GM18520 (cell line): Measurements from ENCODE around the gene TRA2A.
"Not testable (repeated sequence)": the region's sequence is repeated elsewhere in the genome, so short reads cannot be mapped to it uniquely, and the experiment has no call there.

Source experiments
- ATAC-seq: cut with Tn5 transposase; IDR thresholded peaks from one replicate; pipeline ENCODE4 v1.9.1; 2021; ENCODE audit not compliant: unreplicated experiment

TRA2A gene

DNA sequence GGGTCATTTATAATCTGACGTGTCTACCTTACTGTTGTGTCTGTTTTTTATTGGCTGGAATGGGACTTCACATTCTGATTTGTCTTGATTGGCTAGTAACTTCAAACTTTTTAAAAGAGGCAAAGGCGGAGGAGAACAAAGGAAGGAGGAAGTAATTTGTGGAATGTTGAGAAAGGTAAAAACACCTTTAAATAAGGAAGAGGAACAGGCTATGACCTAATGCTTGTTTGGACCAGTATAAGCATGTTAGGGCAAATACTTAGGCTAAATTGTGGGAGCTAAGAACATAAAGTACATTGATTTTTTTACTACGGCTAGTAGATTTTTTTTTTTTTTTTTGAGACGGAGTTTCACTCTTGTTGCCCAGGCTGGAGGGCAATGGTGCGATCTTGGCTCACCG lies 18.0 kb downstream of the TRA2A start:
- ATAC-seq, result not testable (repeated sequence)

DNA sequence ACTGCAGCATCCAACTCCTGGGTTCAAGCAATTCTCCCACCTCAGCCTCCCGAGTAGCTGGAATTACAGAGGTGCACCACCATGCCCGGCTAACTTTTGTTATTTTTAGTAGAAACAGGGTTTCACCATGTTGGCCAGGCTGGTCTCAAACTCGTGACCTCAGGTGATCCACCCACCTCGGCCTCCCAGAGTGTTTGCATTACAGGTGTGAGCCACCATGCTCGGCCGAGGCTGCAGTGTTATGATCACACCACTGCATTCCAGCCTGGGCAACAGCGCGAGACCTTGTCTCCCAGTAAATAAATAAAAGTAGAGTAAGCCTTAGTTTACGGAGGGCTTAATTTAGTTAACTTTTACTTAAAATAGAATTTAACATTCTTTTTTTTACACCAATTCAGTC lies 37.8 kb downstream of the TRA2A start:
- ATAC-seq, result no peak

DNA sequence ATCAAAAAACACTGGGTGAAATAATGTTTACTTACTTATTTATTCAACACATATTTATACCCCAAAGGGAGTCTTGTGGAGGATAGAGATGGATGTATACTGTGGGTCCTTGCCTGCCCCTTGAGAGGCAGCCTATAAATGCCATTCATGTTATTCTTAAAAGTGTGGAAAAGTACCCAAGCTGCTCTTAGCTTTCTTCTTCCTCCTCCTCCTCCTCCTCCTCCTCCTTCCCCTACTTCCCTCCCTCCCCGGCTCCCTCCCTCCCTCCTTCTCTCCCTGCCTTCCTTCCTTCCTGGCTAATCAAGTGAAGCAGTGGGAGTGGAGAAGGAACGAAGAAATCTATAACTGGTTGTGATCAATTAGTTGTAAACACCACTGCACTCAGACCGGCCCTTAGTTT lies 40.3 kb downstream of the TRA2A start:
- no peak for ATAC-seq

DNA sequence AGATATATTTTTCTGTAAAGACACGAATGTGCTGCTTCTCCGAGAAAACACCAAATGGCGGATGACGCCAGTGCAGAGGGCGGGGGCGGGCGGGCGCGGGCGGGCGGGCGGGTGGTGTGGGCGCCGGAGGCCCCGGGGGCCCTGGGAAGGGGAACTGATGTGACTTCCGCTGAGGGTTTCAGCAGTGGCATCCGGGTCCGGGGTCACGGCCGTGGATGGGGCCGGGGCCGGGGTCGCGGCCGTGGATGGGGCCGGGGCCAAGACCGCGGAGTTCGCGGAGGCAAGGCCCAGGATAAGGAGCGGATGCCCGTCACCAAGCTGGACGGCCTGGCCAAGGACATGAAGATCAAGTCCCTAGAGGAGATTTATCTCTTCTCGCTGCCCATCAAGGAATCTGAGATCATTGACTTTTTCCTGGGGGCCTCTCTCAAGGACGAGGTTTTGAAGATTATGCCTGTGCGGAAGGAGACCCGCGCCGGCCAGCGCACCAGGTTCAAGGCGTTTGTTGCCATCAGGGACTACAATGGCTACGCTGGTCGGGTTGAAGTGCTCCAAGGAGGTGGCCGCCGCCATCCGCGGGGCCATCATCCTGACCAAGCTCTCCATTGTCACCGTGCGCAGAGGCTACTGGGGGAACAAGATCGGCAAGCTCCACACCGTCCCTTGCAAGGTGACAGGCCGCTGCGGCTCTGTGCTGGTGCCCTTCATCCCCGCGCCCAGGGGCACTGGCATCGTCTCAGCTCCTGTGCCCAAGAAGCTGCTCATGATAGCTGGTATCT lies 41.2 kb downstream of the TRA2A start:
- no peak for ATAC-seq

DNA sequence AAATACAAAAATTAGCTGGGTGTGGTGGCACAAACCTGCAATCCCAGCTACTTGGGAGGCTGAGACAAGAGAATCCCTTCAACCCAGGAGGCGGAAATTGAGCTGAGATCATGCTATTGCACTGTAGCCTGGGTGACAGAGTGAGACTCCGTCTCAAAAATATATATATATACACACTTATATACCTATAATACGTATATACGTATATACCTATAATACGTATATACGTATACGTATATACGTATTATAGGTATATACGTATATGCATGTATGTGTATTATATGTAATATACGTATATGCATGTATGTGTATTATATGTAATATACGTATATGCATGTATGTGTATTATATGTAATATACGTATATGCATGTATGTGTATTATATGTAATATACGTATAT lies 43.1 kb downstream of the TRA2A start:
- not testable (repeated sequence) for ATAC-seq

DNA sequence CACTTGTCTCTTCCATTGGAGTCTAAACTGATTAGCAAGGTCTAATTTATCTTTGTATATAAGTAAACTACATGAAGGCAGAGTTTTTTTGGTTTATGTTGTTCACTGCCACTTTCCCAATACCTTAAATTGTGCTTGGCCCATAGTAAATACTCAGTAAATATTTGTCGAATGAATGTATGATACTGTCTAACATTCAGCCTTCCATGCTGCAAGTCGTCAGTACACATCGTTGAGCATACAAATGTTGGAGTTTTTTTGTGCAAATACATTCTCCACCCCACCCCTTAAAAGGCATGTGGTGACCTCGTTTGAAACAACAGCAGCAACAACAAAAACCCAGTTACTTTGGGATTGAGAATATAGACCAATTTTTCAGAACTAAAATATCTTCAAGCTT lies 44.1 kb downstream of the TRA2A start:
- no peak for ATAC-seq

DNA sequence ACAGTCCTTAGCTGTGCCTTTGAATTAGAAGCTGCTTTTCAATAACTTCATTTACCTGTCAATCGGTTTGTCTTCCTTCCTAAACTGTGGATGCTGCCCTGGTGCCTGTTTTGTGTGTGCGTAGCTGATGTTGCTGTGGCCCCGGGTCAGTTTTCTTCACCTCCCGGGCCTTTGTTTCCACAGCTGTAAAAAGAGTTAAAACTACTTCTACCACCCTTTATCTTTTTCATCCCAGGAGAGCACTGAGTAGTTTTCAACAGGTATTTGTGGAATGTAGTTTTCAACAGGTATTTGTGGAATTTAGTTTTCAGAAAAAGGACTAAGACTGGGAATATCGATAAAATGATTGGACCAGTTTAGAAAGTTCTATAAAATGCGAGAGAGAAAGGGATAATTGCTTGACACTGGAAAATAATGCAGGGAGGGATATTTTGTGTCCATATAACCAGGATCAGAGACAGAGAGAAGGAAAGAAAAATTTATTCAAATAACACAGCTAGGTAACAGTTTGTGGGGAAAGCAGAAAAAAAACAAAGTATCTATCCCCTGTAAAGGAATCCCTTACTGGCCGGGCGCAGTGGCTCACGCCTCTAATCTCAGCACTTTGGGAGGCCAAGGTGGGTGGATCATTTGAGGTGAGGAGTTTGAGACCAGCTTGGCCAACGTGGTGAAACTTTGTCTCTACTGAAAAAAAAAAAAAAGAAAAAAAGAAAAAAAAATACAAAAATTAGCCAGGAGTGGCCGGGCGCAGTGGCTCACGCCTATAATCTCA lies 45.6 kb downstream of the TRA2A start:
- ATAC-seq, result no peak

DNA sequence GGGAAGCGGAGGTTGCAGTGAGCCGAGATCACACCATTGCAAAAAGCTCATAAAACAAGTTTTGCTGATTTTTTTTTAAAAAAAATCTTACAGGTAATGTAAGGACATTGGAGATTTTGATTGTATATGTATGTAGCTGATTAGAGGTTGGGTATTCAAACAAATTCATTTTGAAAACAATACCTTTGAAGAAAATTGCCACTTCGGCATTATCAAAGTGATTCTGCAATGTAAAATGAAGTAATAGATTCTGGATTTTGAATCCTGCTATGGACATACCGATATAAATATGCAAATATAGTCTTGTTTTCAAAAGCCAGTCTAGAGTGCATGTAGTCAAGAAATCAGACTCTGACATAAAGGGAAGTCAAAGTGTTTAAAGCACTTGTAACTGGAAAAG lies 49.1 kb downstream of the TRA2A start:
- ATAC-seq, result no peak

DNA sequence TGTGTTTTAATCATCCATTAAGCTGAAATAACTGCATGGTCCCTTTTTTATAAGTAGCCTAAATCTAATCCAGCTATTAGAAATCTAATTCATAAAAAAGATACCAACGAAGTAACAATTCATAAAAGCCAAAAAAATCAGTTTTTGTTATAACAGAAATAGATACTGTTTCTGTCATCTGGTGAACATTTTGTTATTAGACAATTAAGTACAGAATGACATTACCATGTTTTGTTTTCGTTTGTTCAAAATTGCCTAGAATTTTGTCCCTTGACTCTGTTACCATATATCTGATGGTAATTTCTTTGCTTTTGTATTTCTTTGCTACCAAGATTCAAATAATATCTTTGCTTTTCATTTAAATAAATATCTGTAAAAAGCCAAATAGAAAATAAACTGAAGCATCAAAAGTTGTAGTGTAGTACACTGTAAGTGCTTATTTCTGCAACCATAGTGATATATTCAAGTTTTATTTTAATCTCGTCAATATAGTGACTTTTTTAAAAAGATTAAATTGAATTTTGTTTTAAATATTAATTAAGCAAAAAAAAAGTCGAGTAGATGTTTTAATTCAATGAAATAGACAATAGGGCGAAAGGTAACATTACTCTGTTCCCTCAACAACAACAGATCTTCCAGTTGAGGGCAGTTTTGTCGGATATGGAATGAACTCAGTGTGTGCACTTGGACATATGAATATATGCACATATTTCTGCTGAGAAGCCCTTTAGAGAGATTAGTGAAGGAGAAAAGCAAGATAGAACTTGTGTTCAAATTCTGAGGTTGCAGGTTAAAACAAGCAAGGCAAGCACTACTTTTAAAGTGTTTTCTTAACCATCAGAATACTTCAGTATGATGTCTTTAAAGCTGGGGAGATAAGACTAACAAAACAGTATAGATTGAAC lies 53.6 kb downstream of the TRA2A start:
- no peak for ATAC-seq

DNA sequence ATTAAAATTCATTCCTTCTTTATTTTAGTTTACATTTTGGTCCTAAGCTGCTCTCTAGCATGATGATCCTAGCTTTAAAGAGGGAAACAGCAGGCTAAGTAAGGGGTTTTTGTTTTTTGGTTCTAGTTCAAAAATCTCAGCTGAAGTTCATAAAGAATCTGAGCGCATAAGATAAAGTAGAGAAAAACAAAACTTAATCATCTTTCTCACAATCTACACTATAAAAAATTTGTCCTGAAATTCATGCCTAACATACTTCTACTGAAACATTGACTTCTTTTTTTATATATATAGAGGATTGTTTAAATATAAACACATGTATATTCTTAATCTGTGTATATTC lies 54.7 kb downstream of the TRA2A start:
- no peak for ATAC-seq

DNA sequence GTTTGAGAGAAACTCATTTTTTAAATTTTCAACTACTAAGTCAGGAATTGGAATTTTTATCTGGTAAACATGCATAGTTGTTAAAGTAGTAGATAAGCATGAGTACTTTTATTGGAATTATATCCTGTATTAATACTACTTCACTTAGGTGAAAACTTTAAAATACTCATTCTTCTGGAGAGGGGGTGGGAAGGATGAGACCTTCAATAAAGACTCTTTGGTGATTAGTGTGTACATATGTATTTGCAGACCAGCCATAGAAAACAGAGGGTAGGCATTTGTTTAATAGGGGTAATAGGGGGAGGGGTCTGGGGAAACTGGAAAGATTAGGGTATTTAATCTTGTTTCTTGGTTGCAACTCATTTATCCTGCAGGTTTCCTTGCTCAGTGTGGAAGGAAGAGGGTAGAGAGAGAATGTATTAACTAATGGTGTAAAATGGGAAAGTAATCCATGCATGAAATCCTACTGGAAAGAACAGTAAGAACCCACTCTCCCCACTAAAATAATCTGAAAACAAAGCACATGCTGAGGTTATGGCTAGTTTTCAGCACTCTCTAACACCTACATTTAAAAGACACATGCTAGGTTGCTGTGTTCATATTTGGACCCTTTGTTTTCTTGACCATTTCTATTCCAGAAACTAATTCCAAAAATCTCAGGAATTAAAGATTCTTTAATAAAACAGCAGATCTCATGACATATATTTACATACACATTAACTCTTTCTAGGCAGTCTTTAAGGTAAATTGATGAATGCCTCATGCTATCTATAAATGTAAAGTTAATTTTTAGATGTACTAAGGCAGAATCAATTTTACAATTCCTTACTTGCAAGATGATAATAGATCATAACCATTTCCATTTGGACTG lies 55.3 kb downstream of the TRA2A start:
- no peak for ATAC-seq

DNA sequence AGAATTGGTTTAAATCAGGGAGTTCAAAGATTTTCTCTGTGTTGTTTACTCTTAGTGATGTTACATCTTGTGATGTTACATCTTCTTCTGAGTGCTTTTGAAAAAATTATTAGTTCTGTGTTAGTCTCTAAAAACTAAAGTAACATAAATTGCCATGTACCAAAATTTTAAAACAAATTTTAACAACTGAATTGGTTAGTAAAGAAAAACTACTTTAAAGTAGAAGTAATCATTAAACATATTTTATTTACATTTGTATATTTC lies 56.3 kb downstream of the TRA2A start:
- no peak for ATAC-seq

DNA sequence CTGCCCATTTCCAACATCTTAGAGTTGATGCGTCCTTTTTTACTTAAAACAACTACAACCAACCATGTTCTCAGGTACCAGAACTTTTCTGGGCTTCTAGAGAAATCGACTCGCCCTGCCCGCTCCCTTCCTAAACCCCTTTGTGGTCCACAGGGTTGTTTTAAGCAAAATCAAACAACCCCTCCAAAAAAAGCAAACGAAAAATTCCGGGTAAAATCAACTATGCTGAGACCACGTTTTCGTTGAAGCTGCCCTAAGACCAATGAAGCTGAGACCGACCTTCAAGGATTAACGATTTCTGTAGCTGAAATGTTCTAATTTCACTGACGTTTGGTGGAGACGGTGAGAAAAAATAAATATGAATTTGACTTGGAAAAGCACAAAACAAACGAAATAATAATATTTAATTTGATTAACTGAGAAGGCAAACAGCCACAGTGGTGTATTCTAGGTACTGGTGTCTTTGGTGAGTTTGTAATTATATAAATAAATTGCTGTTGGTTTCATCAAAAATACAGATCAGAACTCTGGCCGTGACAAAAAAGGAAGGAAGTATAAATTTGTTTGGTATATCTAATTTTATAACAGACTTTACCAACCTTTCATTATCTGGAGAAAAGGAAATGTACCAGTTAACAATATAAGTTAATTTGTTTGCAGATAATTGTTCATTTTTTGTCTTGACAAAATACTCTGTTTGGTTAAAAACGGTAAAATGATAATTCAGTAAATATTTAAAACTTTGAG lies 56.8 kb downstream of the TRA2A start:
- no peak for ATAC-seq

DNA sequence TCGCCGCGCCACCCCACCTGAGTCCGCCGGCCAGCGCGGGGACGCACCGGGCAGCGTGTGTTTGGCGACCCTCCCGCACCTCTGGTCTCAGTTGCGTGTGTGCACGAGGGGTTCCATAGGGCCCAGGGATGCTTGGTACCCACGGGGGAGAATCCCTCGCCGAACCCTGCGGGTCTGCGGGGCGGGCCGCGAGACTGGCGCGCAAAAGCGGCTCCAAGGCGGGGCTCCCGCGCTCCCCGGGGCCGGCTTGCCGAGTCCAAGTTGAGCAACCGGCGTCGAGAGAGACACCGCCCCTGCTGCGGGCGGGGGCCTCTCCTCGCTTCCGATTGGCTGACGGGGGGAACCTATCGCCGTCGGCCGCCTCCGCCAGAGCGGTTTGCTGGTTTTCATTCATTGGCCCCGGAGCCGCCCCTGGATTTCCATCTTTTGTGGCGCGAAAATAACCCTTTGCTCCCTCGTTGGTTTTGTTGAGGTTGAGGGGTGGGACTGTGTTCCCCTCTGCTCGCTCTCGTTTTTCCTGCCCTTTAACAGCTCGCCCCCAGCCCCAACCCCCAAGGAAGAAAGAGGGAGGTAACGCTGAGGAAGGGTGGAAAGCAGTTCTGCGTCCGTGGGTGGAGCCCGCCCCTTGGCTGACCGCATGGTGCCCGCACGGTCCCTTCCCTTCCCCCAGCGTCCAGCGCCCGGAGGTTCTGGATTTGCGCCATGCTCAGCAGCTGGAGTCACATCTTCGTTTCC lies 57.5 kb downstream of the TRA2A start:
- ATAC-seq, result peak; percentile 67

DNA sequence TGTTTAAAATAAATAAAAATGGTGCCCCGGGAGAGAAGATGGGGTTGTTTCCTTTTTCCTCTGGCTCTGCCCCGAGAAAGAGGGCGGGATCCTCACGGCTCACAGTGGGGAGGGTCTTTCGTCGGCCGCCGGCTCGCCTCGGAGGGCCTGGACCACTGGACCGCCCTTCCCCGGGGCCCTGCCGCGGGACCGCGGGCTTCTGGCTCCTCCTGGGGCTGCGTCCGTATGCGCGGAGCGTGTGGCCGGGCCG lies 58.0 kb downstream of the TRA2A start:
- ATAC-seq, result no peak

DNA sequence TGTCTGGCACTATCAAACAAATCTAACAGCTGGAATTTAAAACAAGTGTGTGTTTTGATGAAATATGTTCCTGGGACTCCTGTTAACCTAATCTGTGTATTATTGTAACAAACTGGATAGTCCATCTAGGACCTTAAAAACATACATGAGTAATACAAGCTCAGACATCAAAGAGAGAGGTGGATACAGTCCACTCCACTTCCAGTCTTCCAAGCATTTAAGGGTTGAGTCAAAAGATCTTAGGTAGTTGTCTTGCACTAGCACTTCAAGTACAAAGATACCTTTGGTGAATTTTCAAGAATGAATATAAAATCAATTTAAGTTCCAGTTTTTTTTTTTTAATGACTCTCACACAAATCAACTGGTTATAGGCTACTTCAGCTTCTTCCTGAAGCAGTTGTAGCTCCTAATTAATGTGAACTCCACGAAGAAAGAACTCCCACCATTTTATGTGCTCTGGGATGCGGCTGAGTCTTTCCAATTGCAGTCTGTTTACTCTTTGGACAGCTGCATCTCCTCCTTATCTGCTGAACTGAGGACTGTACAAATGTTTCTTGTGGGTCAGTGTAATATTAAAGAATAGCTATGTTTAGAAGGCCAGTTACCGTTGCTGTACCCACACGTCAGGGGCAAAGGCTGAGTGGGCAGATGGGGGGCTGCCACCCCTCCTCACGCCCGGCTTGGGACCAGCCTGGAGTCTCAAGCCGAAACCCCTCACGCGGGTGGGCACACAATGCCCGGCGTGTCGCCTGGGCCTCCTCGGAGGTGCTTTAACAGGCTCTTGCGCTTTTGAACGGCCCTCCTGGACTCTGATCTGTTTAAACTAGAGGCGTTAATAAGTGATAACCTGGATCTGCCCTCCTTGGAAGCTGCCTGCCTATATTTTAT lies 58.6 kb downstream of the TRA2A start:
- no peak for ATAC-seq

DNA sequence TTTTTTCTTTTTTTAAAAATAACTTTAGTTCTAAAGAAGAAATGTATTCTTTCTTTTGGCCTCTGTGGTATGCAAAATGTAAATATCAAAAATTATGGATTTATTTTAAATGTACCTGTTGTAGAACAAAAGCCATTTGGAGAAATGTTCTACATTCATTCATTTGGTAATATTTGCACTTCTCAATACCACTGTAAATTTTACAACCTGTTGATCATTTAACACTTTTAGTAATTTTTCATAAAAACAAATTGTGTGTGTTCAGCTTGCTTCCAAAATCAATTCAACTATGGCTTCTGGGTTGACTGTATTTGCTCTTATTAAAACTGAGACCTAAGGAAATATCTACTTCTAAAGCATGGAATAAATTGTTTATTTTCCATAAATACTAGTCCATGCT lies 59.2 kb downstream of the TRA2A start:
- no peak for ATAC-seq

DNA sequence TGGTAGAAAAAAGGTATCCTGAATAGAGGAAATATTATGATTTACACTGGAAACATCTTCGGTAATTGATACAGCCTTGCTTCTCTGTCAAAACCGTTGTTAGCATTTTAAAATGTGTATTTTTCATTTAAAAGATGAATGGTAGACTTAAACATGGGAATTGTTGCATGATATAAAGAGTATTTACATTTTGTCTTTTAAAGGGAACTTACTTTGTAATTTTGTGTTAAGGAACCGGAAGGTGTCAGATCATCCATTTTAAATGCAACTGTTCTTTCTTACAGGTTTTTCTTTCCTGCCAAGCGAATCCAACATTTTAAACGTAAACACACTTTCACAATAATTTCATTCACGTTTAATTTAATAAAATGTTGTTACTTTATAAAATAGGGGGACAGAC lies 59.7 kb downstream of the TRA2A start:
- ATAC-seq, result no peak
